HCT116 (cell line): ENCODE results near the gene AQP7. TPM values are rescaled to one million over a fixed set of nuclear protein-coding genes. Genes with fewer than 3 reads are reported as not detected.

Experiments
- ATAC-seq: fragments of 200-7000 bp; cut with Tn5 transposase; 2 replicates; pipeline ENCODE4 v1.9.1; 2020; ENCODE audit warnings: mild to moderate bottlenecking, moderate library complexity
- BruUV-seq: library from RNA; stranded (reverse); fragments of 400-500 nt; replicated peaks from 2 replicates; lab custom pipeline; 2021; lab: Mats Ljungman, UMichigan
- CTCF ChIA-PET: fragments of 300-600 bp; sonication (Branson Sonifier 250); formaldehyde crosslinking; loops from one replicate; lab custom pipeline; 2021; ENCODE audit warnings: antibody characterized with exemption; lab: Charles Lee
- POLR2A ChIA-PET: fragments of 300-600, 350-600 bp; sonication (Branson Sonifier 250); formaldehyde crosslinking; loops from one replicate; lab custom pipeline; 2021; ENCODE audit warnings: antibody characterized with exemption; lab: Charles Lee
- RAD21 ChIA-PET, 2 experiments: fragments of 300-600 bp; sonication (Branson Sonifier 250); formaldehyde crosslinking; loops; one replicate each; lab custom pipeline; 2023; ENCODE audit warnings: low total read pairs in 2 of 2; ENCODE audit not compliant: uncharacterized antibody in 2 of 2, unreplicated experiment in 2 of 2, low non-redundant PET in 1 of 2; lab: Charles Lee
- DNase-seq: peaks from one replicate; pipeline ENCODE4 v3.0.0-alpha.2; 2010; ENCODE audit warnings: low read depth, low spot score
- H2AFZ ChIP-seq: fragments of 200-600 bp; shearing (Covaris generic), sonication (generic); 2 replicates; pipeline ENCODE4 v1.6.1; 2017; ENCODE audit warnings: low read depth, mixed run types, mixed read lengths, antibody characterized with exemption, low read length; ENCODE audit not compliant: poor library complexity, severe bottlenecking
- H3K27ac ChIP-seq: 2 replicates; pipeline ENCODE4 v1.5.1; 2012; ENCODE audit warnings: low read depth, low read length
- H3K27me3 ChIP-seq: fragments of 200-600 bp; sonication (generic); 2 replicates; pipeline ENCODE4 v1.6.1; 2016; ENCODE audit warnings: mixed run types, low read length, mixed read lengths; ENCODE audit not compliant: insufficient read depth
- H3K36me3 ChIP-seq, 2 experiments: fragments of 200-500 bp in 1 of 2; fragments of 200-600 bp in 1 of 2; sonication (Bioruptor generic) in 1 of 2; sonication (generic) in 1 of 2; 2 replicates each; pipeline versions ENCODE4 v1.5.1 to v1.6.1; 2014 to 2016; ENCODE audit warnings: low read length in 2 of 2, inconsistent platforms in 1 of 2, mixed read lengths in 1 of 2, mixed run types in 1 of 2; ENCODE audit not compliant: insufficient read depth in 2 of 2, control insufficient read depth in 1 of 2
- H3K4me1 ChIP-seq, 2 experiments: fragments of 200-600 bp in 1 of 2; sonication (generic) in 1 of 2; 2 replicates each; pipeline versions ENCODE4 v1.5.1 to v1.6.1; 2012 to 2017; ENCODE audit warnings: low read length in 2 of 2, inconsistent platforms in 1 of 2, mild to moderate bottlenecking in 1 of 2, mixed read lengths in 1 of 2, mixed run types in 1 of 2, moderate library complexity in 1 of 2; ENCODE audit not compliant: insufficient read depth in 2 of 2, control insufficient read depth in 1 of 2
- H3K4me2 ChIP-seq: fragments of 200-600 bp; sonication (generic); 2 replicates; pipeline ENCODE4 v1.6.1; 2017; ENCODE audit warnings: mixed run types, low read length, mixed read lengths
- H3K4me3 ChIP-seq, 2 experiments: fragments of 200-600 bp in 1 of 2; sonication (generic) in 1 of 2; replicated peaks in 1 of 2; 2 replicates each; pipeline ENCODE4 v1.5.1; 2011 to 2016; ENCODE audit warnings: low read length in 2 of 2, control low read depth in 1 of 2, low read depth in 1 of 2, mild to moderate bottlenecking in 1 of 2, mixed read lengths in 1 of 2, mixed run types in 1 of 2
- H3K79me2 ChIP-seq: fragments of 200-600 bp; sonication (generic); 2 replicates; pipeline ENCODE4 v1.6.1; 2017; ENCODE audit warnings: mild to moderate bottlenecking, mixed run types, low read length, moderate library complexity, mixed read lengths; ENCODE audit not compliant: insufficient read depth
- H3K9ac ChIP-seq: fragments of 200-600 bp; sonication (generic); 2 replicates; pipeline ENCODE4 v1.6.1; 2016; ENCODE audit warnings: low read length, mixed read lengths
- H3K9me2 ChIP-seq: fragments of 200-600 bp; sonication (generic), shearing (Covaris generic); 2 replicates; pipeline ENCODE4 v1.6.1; 2017; ENCODE audit warnings: mixed run types, mild to moderate bottlenecking, moderate library complexity; ENCODE audit not compliant: insufficient read depth
- H3K9me3 ChIP-seq, 2 experiments: fragments of 200-500 bp in 1 of 2; fragments of 200-600 bp in 1 of 2; sonication (Bioruptor generic) in 1 of 2; sonication (generic) in 1 of 2; 2 replicates each; pipeline ENCODE4 v1.6.1; 2014 to 2017; ENCODE audit warnings: low read length in 2 of 2, mixed read lengths in 2 of 2, inconsistent platforms in 1 of 2, low read depth in 1 of 2, mild to moderate bottlenecking in 1 of 2, mixed run types in 1 of 2, moderate library complexity in 1 of 2; ENCODE audit not compliant: control insufficient read depth in 1 of 2, insufficient read depth in 1 of 2
- H4K20me1 ChIP-seq: fragments of 200-600 bp; sonication (generic), shearing (Covaris generic); 2 replicates; pipeline ENCODE4 v1.6.1; 2017; ENCODE audit warnings: mixed run types, mild to moderate bottlenecking, moderate library complexity; ENCODE audit not compliant: insufficient read depth
- CBX3 ChIP-seq: IDR thresholded peaks from 2 replicates; pipeline ENCODE4 v1.6.1; 2012; ENCODE audit warnings: low read depth
- CEBPB ChIP-seq: IDR thresholded peaks from 2 replicates; pipeline ENCODE4 v1.6.1; 2012; ENCODE audit warnings: low read depth
- EGR1 ChIP-seq: IDR thresholded peaks from 2 replicates; pipeline ENCODE4 v1.6.1; 2012; ENCODE audit warnings: low read depth
- ELF1 ChIP-seq: IDR thresholded peaks from 2 replicates; pipeline ENCODE4 v1.6.1; 2012; ENCODE audit warnings: low read depth, borderline replicate concordance
- EZH2 ChIP-seq: fragments of 200-600 bp; sonication (generic); IDR thresholded peaks from 2 replicates; pipeline ENCODE4 v1.6.1; 2017; ENCODE audit warnings: antibody characterized with exemption, mixed run types
- EZH2phosphoT487 ChIP-seq: fragments of 200-600 bp; IDR thresholded peaks from 2 replicates; pipeline ENCODE4 v1.6.1; 2018; ENCODE audit warnings: antibody characterized with exemption, borderline replicate concordance
- FOSL1 ChIP-seq: IDR thresholded peaks from 2 replicates; pipeline ENCODE4 v1.6.1; 2012; ENCODE audit warnings: low read depth
- JUND ChIP-seq: IDR thresholded peaks from 2 replicates; pipeline ENCODE4 v1.6.1; 2012
- POLR2A ChIP-seq: IDR thresholded peaks from 2 replicates; pipeline ENCODE4 v1.7.0; 2011; ENCODE audit warnings: borderline replicate concordance; ENCODE audit not compliant: insufficient read depth, insufficient read length; ENCODE audit errors: extremely low read depth
- POLR2AphosphoS5 ChIP-seq: IDR thresholded peaks from 2 replicates; pipeline ENCODE4 v1.6.1; 2011; ENCODE audit warnings: mild to moderate bottlenecking, low read depth, low read length, moderate library complexity
- RAD21 ChIP-seq: IDR thresholded peaks from 2 replicates; pipeline ENCODE4 v1.6.1; 2012; ENCODE audit warnings: low read depth, mild to moderate bottlenecking
- SIN3A ChIP-seq: IDR thresholded peaks from 2 replicates; pipeline ENCODE4 v1.6.1; 2012; ENCODE audit warnings: low read depth
- SP1 ChIP-seq: IDR thresholded peaks from 2 replicates; pipeline ENCODE4 v1.6.1; 2012; ENCODE audit warnings: low read depth
- SRF ChIP-seq: IDR thresholded peaks from 2 replicates; pipeline ENCODE4 v1.6.1; 2012; ENCODE audit warnings: low read depth
- TCF7L2 ChIP-seq: IDR thresholded peaks from 2 replicates; pipeline ENCODE4 v1.7.0; 2011; ENCODE audit warnings: borderline replicate concordance, inconsistent platforms; ENCODE audit not compliant: insufficient read depth, insufficient read length; ENCODE audit errors: extremely low read depth
- YY1 ChIP-seq: IDR thresholded peaks from 2 replicates; pipeline ENCODE4 v1.6.1; 2011; ENCODE audit warnings: low read length, low read depth, moderate library complexity, mild to moderate bottlenecking; ENCODE audit not compliant: insufficient replicate concordance; ENCODE audit errors: extremely low read depth
- ZFX ChIP-seq: fragments of 450-650 bp; IDR thresholded peaks from 2 replicates; pipeline ENCODE4 v1.6.1; 2017
- ZNF274 ChIP-seq: fragments of 200-500 bp; sonication (Bioruptor generic); IDR thresholded peaks from 2 replicates; pipeline ENCODE4 v1.6.1; 2014; ENCODE audit warnings: mild to moderate bottlenecking, low read depth, low read length, inconsistent platforms
- intact Hi-C: fragments of 100-400 bp; cut with micrococcal nuclease; formaldehyde crosslinking; loops from 2 replicates; pipeline ENCODE4 v1.10.0; 2022
- total RNA-seq: library from RNA; stranded (reverse); gene quantifications from one replicate; pipeline ENCODE4 v1.2.1, GENCODE V29; 2021; ENCODE audit not compliant: unreplicated experiment
- TF ChIP-seq, protein P1 (sequence below): IDR thresholded peaks from 2 replicates; pipeline ENCODE4 v1.6.1; 2011; ENCODE audit warnings: mild to moderate bottlenecking, low read length, moderate library complexity; ENCODE audit not compliant: insufficient replicate concordance; ENCODE audit errors: extremely low read depth
- TF ChIP-seq, protein P2 (sequence below): IDR thresholded peaks from 2 replicates; pipeline ENCODE4 v1.6.1; 2012

The AQP7 gene
- total RNA-seq, 1 experiment from 2014 or later = 0.96 TPM

DNA sequence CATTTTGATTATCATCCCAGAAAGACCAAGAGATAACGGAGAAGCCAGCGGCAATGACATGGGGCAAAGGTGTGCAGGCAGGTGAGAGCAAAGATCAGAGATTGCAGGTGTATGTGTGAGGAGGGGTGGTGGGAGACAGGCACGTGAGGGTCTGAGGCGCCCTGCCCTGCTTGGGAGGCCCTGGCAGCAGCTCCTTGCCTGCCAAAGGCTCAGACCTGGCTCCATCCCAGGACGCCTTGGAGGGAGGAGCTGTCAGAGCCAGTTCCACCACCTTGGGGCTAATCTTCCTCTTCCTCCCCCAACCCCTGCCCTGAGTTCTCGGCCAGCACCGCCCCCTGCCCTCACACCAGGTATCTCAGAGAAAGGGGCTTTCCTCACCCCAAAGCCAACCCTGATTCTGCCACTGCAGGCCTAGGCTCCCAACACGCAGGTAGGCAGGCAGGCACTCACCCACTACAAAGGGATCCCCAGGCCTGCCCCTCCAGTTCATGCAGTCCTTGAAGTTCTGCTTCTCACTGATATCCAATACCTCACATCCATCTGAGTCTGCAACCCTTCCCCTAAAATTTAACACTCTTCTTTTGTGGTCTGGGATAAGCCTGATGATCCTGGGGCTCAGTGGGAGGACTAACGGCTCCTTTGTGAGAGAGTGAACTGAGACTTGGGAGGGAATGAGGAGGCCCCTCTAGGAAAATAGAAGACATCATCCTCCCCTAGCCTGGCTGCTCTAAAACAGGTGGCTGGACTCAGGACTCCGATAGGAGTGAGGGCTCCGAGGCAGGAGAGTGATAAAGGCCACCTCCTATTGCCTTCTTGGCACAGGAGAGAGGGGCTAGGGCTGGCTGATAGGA lies 43.2 kb upstream of the AQP7 start:
- H3K27ac ChIP-seq = no peak overlapping the region
- no peaks in the 10 kb centered on the region for H3K36me3 ChIP-seq
- no peak overlapping the region for H3K4me2 ChIP-seq
- no TSS peak for BruUV-seq
- H4K20me1 ChIP-seq = no peaks in the 10 kb centered on the region
- TF ChIP-seq CBX3 = no peak
- TF ChIP-seq SP1 = no peak
- TF ChIP-seq SIN3A = no peak
- no peak for TF ChIP-seq POLR2A
- no peak for TF ChIP-seq TCF7L2
- TF ChIP-seq CEBPB = no peak
- no peak for TF ChIP-seq FOSL1
- TF ChIP-seq ELF1 = no peak
- no peak for TF ChIP-seq EZH2
- TF ChIP-seq POLR2AphosphoS5 = no peak
- no peak for TF ChIP-seq ZFX
- no peak for TF ChIP-seq RAD21
- no peak for TF ChIP-seq ZNF274
- TF ChIP-seq YY1 = no peak
- TF ChIP-seq EGR1 = no peak
- TF ChIP-seq EZH2phosphoT487 = no peak
- TF ChIP-seq, protein P1, sequence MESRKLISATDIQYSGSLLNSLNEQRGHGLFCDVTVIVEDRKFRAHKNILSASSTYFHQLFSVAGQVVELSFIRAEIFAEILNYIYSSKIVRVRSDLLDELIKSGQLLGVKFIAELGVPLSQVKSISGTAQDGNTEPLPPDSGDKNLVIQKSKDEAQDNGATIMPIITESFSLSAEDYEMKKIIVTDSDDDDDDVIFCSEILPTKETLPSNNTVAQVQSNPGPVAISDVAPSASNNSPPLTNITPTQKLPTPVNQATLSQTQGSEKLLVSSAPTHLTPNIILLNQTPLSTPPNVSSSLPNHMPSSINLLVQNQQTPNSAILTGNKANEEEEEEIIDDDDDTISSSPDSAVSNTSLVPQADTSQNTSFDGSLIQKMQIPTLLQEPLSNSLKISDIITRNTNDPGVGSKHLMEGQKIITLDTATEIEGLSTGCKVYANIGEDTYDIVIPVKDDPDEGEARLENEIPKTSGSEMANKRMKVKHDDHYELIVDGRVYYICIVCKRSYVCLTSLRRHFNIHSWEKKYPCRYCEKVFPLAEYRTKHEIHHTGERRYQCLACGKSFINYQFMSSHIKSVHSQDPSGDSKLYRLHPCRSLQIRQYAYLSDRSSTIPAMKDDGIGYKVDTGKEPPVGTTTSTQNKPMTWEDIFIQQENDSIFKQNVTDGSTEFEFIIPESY = no peak
- TF ChIP-seq, protein P2, sequence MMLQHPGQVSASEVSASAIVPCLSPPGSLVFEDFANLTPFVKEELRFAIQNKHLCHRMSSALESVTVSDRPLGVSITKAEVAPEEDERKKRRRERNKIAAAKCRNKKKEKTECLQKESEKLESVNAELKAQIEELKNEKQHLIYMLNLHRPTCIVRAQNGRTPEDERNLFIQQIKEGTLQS = no peak
- no peak for TF ChIP-seq JUND
- no peak for TF ChIP-seq SRF
- intact Hi-C loops = no loop called here
- H2AFZ ChIP-seq = no peak overlapping the region
- CTCF ChIA-PET = no interaction called here
- RAD21 ChIA-PET = no interaction called here
- POLR2A ChIA-PET = no interaction called here
- no peak for ATAC-seq
- H3K4me1 ChIP-seq = peaks cover 44 to 52% of the 10 kb centered on the region in 2 experiments
- DNase-seq = no peak
- no peaks in the 10 kb centered on the region for H3K9me2 ChIP-seq
- H3K9ac ChIP-seq = no peak overlapping the region
- H3K79me2 ChIP-seq = no peaks in the 10 kb centered on the region
- H3K4me3 ChIP-seq = no peak overlapping the region
- H3K9me3 ChIP-seq = no peaks in the 10 kb centered on the region
- H3K27me3 ChIP-seq = no peaks in the 10 kb centered on the region
